H54 (cell line): ENCODE measurements around the gene TSPYL4.

Experiments used
- DNase-seq: peaks from one replicate; pipeline ENCODE4 v3.0.0; 2011; ENCODE audit warnings: low spot score, mixed read lengths; ENCODE audit not compliant: insufficient read length
- FAIRE-seq: peaks from 3 replicates; lab custom pipeline; 2011; peaks lifted over from hg19 to GRCh38; lab: Jason Lieb, UNC
- POLR2A ChIP-seq: IDR thresholded peaks from 2 replicates; pipeline ENCODE4 v1.6.1; 2011; ENCODE audit warnings: low read depth, mild to moderate bottlenecking, low read length

Gene TSPYL4

GRCh38 chr6:116280161-116280932 lies 26.5 kb upstream of the TSPYL4 start:
- TF ChIP-seq POLR2A: no peak
- FAIRE-seq (no peak), DNase-seq (no peak)

GRCh38 chr6:116279232-116280160 lies 25.6 kb upstream of the TSPYL4 start, which contains the start of gene TSPYL1:
TSS of gene TSPYL1 (minus strand) at chr6:116279930. CDS start at chr6:116279830, 100 bp downstream.
- peak; percentile 58 for FAIRE-seq
- peak; percentile 49 for DNase-seq
- TF ChIP-seq POLR2A: peak; percentile 87

GRCh38 chr6:116278854-116279231 lies 25.0 kb upstream of the TSPYL4 start:
- FAIRE-seq (no peak), DNase-seq (no peak)
- no peak for TF ChIP-seq POLR2A

- FAIRE-seq (no peak), DNase-seq (no peak)
These were observed 24.6 kb upstream of the TSPYL4 start for GRCh38 chr6:116278481-116278829.

GRCh38 chr6:116277124-116277523 lies 23.2 kb upstream of the TSPYL4 start:
- TF ChIP-seq POLR2A: no peak
- DNase-seq (no peak), FAIRE-seq (no peak)

More at GRCh38 chr6:116278481-116278829, 24.6 kb upstream of the TSPYL4 start:
- no peak for TF ChIP-seq POLR2A

- no peak for FAIRE-seq
- no peak for DNase-seq
- no peak for TF ChIP-seq POLR2A
These were observed 17.4 kb upstream of the TSPYL4 start for GRCh38 chr6:116271149-116271708.

- TF ChIP-seq POLR2A: no peak
- peak; percentile 78 for FAIRE-seq
- DNase-seq: no peak
These were observed 14.9 kb upstream of the TSPYL4 start for GRCh38 chr6:116268589-116269293.

- DNase-seq: no peak
- FAIRE-seq: no peak
- TF ChIP-seq POLR2A: no peak
These were observed 14.1 kb upstream of the TSPYL4 start for GRCh38 chr6:116267836-116268588.

- DNase-seq (no peak), FAIRE-seq (peak; percentile 75)
- no peak for TF ChIP-seq POLR2A
These were observed 12.9 kb upstream of the TSPYL4 start for GRCh38 chr6:116266803-116267202.

GRCh38 chr6:116265041-116265829 lies 11.4 kb upstream of the TSPYL4 start:
- DNase-seq (peak; percentile 27), FAIRE-seq (peak; percentile 97)
- TF ChIP-seq POLR2A: no peak

- no peak for TF ChIP-seq POLR2A
- no peak for FAIRE-seq
- no peak for DNase-seq
These were observed 9.5 kb upstream of the TSPYL4 start for GRCh38 chr6:116263353-116263752.

DNA sequence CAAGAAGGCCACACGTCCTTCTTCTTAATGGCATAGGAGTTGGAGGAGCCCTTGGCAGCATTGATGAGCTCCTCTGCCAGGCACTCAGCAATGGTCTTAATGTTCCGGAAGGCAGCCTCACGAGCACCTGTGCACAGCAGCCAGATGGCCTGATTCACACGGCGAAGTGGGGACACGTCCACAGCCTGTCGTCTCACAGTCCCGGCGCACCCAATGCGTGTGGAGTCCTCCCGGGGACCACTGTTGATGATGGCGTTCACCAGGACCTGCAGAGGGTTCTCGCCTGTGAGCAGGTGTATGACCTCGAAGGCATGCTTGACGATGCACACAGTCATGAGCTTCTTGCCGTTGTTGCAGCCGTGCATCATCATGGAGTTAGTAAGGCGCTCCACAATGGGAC lies 4.6 kb upstream of the TSPYL4 start:
- DNase-seq (no peak), FAIRE-seq (no peak)
- no peak for TF ChIP-seq POLR2A
